ENCODE measurements around the gene USP34.

The USP34 gene

DNA sequence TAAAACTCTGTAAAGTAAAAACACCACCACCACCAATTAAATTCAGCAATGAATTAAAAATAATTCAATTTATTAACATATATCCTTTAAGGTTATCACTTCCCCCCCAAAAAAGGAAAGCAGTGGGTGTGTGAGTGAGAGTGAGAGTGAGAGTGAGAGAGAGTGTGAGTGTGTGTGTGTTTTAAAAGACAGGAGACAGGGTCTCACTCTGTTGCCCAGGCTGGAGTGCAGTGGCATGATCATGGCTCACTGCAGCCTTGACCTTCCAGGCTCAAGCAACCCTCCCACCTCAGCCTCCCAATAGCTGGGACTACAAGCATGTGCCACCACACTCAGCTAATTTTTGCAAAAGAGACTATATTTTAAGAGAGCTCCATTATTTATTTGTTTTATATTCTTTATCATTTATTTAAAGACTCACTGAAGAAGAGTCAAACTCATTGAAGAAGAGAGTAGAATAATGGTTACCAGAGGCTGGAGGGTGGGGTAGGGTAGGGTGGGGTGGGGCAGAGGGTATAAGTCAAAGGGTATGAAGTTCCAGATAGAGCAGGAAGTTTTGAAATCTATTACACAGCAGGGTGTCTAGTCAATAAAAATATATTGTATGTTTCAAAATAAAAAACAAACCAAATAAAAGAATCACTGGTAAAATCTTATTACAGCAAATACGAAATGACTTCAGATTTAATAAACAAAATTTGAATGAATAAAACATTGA, 187.3 kb downstream of the USP34 start:
- no peak for DNase-seq

DNA sequence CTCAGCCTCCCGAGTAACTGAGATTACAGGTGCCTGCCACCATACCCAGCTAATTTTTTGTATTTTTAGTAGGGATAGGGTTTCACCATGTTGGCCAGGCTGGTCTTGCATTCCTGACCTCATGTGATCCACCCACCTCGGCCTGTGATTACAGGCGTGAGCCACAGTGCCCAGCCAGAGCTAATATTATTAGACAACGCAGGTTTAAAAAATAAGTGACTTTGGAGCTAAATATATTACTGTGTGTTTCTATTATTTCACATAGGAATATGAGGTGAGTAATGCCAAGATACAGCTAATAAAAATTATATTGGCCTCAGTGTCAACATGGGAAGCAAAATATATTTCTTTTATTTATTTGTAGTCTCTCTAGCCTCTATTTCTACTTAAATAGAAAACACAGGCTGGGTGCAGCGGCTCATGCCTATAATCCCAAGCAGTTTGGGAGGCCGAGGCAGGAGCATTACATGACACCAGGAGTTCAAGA, 188.7 kb downstream of the USP34 start:
- no peak for DNase-seq

DNA sequence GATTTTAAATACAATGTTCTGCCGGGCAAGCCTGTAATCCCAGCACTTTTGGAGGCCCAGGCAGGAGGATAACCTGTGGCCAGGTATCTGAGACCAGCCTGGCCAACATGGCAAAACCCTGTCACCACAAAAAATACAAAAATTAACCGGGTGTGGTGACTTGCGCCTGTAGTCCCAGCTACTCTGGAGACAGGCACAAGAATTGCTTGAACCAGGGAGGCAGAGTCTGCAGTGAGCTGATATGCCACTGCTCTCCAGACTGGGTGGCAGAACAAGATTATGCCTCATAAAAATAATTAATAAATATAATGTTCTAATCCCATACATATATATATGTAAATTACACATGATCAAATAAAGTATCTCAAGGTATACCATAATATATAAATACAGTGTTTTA, 189.6 kb downstream of the USP34 start:
- DNase-seq: no peak

DNA sequence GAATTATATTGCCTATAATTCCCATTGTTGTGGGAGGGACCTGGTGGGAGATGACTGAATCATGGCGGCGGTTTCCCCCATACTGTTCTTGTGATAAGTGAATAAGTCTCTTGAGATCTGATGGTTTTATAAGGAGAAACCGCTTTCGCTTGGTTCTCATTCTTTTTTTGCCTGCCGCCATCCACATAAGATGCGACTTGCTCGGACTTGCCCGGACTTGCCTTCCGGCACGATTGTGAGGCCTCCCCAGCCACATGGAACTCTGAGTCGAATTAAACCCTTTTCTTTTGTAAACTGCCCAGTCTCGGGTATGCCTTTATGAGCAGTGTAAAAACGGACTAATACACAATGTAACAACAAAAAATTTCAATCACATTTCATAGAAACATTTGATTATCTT, 193.1 kb downstream of the USP34 start:
- no peak for DNase-seq

DNA sequence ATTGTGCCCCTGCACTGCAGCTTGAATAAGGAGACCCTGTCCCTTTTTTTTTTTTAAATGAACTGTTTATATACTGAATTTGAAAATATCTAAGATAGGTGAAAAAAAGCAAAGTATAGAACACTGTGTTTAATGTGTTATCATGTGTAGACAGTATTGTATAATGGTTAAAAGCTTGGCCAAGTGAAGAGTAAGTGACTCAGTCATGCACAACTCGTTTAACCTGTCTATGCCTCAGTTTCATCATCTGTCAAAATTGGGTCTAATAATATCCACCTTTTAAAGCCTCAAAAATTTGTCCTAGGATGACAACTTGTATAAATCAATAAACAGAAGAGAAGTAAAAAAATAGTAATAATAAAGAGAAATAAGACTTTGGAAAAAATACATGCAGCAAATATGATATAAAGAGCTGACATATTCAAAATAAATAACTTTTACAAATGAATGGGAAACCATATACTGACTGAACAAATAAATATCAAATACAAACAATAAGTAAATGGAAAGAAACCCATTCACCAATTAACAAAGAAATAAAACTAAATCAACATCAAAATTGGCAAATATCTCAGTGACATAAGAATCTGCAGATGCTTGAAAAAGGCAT, 195.2 kb downstream of the USP34 start:
- no peak for DNase-seq

DNA sequence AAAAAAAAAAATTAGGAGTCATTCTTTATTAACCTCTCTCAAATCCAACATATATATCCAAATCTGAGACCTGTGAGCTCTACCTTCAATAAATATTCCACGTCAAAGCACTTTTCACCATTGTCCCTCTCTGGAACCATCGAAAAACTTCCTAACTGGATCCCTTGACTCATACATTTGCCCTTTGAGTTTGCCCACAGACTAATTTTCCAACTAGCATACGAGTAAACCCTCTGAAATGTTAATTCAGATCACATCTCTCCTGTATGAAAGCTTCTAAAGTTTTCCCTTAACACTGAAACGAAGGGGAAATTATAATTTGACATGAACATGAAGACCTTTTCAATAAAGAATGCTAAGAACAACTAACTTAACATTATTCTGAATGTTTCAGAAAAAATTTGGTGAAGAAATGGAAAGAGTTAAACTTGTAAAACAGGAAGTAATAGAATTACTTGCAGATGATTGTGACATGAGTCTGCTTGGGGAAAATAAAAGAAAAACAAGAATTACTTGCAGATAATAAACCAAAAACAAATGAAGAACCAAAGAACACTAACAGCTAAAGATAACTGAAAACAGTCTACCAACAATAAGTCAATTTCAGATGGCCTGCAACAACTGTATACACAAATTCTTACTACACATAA, 198.3 kb downstream of the USP34 start:
- DNase-seq: no peak

DNA sequence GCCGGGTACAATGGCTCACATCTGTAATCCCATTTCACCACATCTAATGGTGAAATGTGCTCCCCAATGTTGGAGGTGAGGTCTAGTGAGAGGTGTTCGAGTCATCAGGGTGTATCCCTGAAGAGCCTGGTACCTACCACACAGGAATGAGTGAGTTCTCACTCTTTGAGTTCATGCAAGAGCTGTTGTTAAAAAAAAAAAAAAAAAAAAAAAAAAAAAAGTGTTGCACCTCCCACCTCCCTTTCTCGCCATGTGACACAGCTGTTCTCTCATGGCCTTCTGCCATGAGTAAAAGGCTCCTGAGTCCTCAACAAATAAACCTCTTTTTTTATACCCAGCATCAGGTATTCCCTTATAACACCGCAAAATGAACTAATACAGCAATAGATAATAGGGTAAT, 202.6 kb downstream of the USP34 start:
- no peak for DNase-seq

DNA sequence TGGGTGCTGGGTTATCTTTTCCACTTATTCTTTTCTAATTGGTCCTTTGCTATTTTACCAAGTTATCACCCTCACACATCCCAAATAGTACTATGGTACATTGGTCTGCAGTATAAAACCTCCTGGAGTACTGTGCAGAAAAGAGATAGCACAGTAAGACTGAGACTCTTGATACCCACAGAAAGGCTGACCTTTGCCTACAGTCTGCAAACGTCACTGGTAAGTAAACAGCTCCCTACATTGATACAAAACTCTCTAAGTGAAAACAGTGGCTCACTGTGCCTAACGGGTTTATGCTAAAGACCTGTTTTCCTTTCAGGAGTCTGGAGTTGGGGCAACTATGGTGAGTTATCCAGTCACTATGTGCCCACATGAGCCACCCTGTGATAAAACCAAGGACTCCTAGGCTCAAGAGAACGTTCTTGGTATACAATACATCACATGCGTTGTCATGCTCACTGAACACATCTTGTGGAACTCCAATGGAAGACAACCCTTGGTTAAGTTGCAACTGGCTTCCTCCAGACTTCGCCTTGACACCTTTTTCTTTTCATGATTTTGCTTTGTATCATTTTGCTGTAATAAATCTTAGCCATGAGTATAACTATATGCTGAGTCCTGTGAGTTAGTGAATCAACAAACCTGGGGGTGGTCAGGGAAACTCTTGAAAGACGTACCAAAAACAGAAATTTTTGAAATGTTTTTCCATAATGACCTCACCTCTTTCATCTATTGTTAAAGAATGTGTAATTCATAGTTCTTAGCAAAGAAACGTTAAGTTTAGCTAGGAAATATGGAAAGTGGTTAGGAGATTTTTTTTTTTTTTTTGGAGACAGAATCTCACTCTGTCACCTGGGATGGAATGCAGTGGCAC, 204.0 kb downstream of the USP34 start:
- DNase-seq: no peak

DNA sequence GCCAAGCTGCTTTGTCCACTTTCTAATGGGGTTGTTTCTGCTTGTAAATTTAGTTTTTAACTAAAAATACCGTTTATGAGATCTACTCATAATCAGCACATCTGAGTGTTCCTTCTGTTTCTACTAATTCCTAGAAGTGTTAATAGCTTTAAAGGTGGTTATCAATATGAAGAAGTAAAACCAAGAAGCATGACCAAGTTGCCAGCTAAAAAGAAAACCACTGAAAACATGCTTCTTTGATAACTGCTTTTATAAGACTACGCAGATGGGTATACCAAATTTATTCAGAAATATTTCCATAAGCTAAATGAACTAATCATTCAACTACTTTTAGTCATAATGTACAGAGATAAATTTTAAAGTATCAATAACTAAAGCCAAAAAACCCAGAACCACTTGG, 207.1 kb downstream of the USP34 start:
- no peak for DNase-seq

DNA sequence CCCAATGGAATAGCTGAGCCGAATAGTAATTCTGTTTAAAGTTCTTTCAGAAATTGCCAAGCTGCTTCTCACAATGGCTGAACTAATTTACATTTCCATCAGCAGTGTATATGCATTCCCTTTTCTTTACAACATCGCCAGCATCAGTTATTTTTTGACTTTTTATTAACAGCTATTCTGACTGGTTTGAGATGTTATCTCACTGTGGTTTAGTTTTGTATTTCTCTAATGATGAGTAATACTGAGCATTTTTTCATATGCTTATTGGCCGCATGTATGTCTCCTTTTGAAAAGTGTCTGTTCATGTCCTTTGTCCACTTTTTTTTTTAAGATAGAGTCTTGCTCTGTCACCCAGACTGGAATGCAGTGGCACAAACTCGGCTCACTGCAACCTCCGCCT, 208.2 kb downstream of the USP34 start:
- DNase-seq: no peak

DNA sequence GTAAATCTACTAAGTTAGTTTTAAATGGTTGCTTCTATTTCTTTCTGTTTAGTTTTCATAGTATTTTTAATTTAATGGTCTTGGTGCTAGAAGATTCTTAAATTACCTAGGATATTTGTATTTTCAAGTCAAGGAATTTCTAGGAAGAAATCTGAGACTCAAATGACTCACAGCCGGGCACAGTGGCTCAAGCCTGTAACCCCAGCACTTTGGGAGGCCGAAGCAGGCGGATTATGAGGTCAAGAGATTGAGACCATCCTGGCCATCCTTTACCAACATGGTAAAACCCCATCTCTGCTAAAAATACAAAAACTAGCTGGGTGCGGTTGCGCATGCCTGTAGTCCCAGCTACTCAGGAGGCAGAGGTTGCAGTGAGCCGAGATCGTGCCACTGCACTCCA, 213.4 kb downstream of the USP34 start:
- DNase-seq: no peak

DNA sequence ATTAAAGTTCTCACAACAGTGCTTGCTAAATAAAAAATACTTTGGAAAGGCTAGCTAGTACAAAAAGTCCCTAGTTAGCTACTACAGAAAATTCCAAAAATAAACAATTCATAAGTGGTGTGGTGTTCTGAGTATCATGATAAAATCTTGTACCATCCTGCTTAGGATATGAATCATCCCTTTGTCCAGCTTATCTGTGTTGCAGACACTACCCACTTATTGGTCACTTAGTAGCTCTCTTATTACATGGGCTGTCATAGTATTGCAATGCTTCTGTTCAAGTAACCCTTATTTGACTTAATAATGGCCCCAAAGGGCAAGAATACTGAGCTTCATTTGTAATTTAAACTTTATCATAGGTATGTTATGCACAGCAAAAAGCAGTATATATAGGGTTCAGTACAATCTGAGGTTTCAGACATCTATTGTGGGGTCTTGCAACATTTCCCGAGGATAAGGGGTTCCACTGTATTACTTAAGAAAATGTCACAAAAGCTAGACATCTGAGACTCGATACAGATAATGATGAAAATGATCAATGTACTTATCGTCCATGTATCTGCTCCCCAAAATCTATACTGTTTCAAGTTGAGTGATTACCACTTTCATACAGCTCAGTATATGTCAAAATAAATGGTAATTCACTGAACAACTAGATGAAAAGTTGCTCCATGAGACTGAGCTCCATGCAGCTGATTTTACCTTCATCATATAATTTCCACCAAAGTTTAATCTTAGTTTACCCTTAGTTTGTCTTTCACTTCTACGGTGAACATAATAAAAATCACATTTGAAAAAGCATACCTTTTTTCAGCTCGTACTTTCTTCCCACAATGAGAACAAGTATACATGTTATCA, 215.1 kb downstream of the USP34 start:
- DNase-seq: no peak

DNA sequence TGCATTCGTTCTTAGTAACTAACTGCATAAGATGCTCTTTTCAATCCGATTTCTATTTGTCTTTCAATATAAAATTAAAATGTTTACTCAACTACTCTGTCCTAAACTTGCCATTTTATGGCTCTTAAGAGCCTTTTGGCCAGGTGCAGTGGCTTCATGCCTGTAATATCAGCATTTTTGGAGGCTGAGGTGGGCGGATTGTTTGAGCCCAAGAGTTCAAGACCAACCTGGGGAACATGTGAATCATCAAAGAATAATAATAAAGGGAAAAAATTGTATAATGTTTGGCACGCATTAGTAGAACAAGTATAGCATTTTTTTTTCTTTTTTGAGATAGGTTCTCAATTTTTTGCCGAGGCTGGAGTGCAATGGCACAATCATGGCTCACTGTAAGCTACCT, 216.4 kb downstream of the USP34 start:
- DNase-seq: no peak

DNA sequence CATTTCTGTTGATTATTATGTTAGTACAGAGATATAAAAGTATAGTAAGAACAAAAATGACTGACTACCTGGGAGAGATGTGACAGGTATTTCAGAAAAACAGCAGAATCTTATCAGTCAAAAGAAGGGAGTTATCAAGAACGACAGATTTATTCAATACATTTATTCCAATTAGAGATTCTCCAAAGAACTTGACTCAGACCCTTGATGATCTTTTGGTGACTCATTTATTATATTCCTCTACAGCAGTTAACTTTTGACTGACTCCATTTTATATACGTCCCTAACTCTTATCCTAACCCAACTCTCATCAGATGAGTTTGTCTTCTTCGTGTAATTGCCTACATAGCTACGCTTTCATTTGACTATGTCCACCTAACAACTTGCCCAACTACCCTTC, 217.8 kb downstream of the USP34 start:
- no peak for DNase-seq

DNA sequence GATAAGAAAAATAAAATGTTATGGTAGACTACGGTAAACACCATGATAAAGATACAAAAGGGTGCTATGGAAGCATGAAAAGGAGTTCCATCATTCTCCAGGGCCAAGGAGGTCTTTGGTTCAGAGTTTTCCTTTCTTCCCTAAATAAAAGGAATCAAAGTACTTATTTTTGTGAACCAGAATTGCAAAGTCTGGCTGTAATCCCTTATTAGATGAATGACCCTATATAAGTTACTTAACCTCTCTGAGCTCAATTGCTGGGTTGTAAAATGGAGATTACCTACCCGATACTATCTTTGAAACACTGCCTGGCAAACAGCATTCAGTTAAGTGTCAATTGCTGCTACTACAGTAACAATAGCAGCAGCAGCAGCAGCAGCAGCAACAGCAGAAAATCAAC, 218.9 kb downstream of the USP34 start:
- no peak for DNase-seq

DNA sequence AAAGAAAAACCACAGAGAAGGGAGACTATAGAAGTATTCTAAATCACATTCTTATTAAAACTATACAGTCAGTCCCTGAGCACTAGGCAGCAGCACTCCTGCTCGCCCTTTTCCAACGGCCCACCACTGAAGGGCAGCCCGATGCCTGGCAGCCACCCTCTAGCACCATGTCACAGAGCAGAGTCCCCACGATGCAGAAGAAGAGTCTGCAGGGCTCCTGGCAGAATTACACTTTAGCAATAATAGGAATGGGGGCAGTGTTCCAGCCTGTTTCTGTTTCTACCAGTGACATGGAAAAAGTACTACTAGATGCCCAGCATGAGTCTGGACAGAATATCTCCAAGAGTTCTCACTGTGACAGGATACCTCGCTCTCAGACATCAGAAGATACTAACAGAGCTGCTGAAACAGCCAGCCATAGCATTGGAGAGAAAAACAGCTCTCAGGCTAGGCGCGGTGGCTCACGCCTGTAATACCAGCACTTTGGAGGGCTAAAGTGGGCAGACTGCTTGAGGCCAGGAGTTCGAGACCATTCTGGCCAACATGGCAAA, 221.3 kb downstream of the USP34 start:
- DNase-seq: no peak

DNA sequence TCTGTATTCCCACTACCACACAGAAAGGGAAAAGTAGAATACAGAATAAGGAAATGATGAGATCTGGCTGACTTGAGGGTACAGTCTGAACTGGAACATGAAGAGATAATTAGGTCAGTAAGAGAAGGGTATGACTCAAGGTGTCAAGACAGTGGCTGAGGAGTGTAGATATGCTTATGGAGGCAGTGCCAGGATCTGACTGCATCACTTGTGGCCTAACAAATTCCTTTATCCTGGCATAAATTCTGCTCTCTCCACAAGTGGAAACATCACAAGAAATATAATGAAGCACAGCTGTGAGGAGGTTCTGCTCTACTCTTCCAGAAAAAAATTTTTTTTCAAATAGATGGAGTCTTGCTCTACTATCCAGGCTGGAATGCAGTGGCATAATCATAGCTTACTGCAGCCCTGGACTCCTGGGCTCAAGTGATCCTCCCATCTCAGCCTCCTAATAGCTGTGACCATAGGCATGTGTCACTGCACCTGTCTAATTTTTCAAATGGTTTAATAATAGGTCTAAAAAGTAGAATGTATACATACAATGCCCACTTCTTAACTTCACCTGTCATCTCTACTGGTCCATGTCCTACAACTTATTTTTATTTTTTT, 223.6 kb downstream of the USP34 start:
- no peak for DNase-seq

DNA sequence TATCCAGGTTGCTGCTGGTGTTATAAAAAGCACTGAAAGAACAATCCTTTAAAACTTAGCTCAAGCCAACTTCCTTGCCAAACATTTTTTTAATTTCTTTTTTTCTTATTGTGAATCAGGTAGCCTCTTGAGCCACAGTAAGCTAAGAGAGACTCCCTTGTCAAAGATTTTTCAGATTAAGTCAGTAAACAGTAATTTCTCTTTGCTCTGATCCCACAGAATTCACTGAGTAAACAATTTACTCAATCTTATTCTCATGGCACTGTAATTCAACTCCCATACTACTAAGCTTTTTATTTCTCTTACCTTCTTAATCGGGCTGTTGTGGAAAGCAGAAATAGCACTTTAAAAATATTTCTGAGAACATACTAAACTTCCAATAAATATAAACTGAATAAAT, 226.2 kb downstream of the USP34 start:
- DNase-seq: no peak

DNA sequence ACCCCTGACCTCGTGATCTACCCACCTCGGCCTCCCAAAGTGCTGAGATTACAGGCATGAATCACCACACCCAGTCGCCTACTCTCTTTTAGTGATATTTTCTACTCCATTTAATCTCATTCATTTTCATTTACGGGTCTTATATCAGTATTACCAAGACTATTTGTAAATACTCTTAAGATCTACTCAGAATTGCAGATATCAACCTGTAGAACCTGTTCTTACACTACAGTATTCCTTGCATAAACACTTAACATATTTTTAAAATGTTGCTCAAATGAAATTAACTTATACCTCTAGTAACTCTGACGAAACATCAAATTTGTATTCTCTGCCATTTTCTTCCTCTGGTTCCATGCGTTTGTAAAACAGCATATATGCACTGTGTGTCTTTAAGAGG, 229.6 kb downstream of the USP34 start:
- DNase-seq: no peak

DNA sequence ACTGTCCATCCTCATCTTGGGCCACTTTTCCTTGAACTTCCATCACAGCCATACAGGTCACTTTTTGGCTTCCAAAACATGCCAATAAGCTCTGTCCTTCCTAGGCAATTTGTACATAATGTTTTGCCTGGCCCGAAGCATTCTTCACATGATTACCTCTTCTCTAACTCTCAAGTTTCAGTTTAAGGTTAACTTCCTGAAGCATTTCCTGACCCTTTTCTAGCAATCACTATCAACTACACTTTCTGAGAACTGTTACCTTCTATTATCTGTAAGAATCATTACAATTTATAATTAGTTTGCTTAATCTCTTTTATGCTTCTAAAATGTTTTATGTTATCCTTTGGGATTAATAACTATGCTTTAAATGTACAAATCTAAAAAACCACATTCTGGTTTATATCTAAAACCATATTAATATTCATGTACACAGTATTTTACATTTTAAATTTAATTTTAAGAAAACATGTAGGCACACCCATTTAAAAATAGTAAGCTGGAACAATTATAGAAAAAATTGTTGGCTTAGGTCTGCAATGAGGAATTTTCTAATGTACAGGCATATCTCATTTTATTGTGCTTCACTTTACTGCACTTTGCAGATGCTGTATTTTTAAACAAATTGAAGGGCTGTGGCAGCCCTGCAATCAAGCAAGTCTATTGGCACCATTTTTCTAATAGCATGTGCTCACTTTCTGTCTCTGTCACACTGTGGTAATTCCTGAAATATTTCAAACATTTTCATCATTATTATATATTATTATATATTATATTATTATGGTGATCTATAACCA, 232.5 kb downstream of the USP34 start:
- DNase-seq: no peak

DNA sequence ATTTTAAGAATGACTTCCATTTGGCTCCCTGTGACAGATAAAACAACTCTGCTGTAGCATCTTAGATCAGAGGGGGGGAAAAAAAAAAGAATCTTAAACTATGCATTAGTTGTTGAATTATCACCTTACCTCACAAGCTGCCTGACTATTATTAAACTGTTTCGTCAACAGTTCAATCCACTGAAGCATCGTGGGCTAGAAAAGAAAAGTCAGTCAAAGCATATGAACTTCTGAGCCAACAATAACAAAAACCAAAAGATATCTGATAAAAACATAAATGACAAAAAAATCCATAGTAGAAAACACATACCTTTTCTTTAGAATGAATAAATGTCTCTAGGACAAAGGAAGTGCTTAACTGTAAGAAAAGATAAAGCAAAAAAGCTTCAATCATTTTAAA, 235.2 kb downstream of the USP34 start:
- no peak for DNase-seq

Data from SHP77 treated with DMSO at 0.1 percent for 48 hours (cell line).